ENCODE data around the gene APOL3. TPM values are rescaled to one million over a fixed set of nuclear protein-coding genes. Genes with fewer than 3 reads are reported as not detected.

Gene APOL3
- total RNA-seq, 1 experiment from 2014 or later, result 19.3 TPM

GRCh38 chr22:36152088-36152487, 8.5 kb downstream of the APOL3 start:
- POLR2A ChIA-PET (ENCODE audit: unreplicated experiment), result interaction anchor here (0.6 kb wide), 1 partner anchor 87 kb away, joined by 3 read pairs; the partner anchor contains the start of gene APOL2
- H3K36me3 ChIP-seq (ENCODE audit: low read depth), result no peaks in the 10 kb centered on the region
- no peaks in the 10 kb centered on the region; the same call in 1 of the 2 replicates for H3F3A ChIP-seq (ENCODE audit: insufficient read depth, low read depth)
- no peak overlapping the region for H2AFZ ChIP-seq
- no peak for DNase-seq
- no peaks in the 10 kb centered on the region for H3K9me3 ChIP-seq (ENCODE audit: insufficient read depth, low read depth)
- H3K4me1 ChIP-seq (replicated peaks; ENCODE audit: insufficient read depth), result peaks cover 7% of the 10 kb centered on the region; the same call in 1 of the 2 replicates
- H3K4me3 ChIP-seq, result no peak overlapping the region
- H3K4me2 ChIP-seq, result no peak overlapping the region
- CTCF ChIA-PET, result interaction anchor here (0.7 kb wide), 1 partner anchor 135 kb away, joined by 3 read pairs; no protein-coding TSS in a partner anchor
- BruUV-seq (replicated peaks), result no TSS peak
- no peaks in the 10 kb centered on the region for H4K20me1 ChIP-seq (ENCODE audit: insufficient read depth)
- no peak overlapping the region for H3K27ac ChIP-seq
- no peaks in the 10 kb centered on the region for H3K27me3 ChIP-seq (ENCODE audit: insufficient read depth, low read depth)
- no peaks in the 10 kb centered on the region for H3K79me2 ChIP-seq (ENCODE audit: low read depth)
- no peak for TF ChIP-seq EZH2 (IDR thresholded peaks at IDR 0.05; ENCODE audit: low read depth)
- no peak for TF ChIP-seq CTCF (conservative IDR thresholded peaks at IDR 0.05)
- intact Hi-C loops (cut with micrococcal nuclease; ENCODE audit: unreplicated experiment), result no loop called here
- no peaks in the 10 kb centered on the region for H3K9me2 ChIP-seq (ENCODE audit: insufficient read depth)

GRCh38 chr22:36151006-36151595, 9.5 kb downstream of the APOL3 start:
- H3K4me2 ChIP-seq, result no peak overlapping the region
- H3K4me3 ChIP-seq, result no peak overlapping the region
- no peaks in the 10 kb centered on the region for H3K79me2 ChIP-seq (ENCODE audit: low read depth)
- BruUV-seq (replicated peaks), result no TSS peak
- H2AFZ ChIP-seq, result no peak overlapping the region
- H3K9me3 ChIP-seq (ENCODE audit: insufficient read depth, low read depth), result no peaks in the 10 kb centered on the region
- no peaks in the 10 kb centered on the region for H3K36me3 ChIP-seq (ENCODE audit: low read depth)
- H3K9me2 ChIP-seq (ENCODE audit: insufficient read depth), result no peaks in the 10 kb centered on the region
- peaks cover 7% of the 10 kb centered on the region; the same call in 1 of the 2 replicates for H3K4me1 ChIP-seq (replicated peaks; ENCODE audit: insufficient read depth)
- no peaks in the 10 kb centered on the region for H3F3A ChIP-seq (ENCODE audit: insufficient read depth, low read depth)
- TF ChIP-seq EZH2 (IDR thresholded peaks at IDR 0.05; ENCODE audit: low read depth) (no peak), CTCF (conservative IDR thresholded peaks at IDR 0.05) (no peak)
- ChIA-PET CTCF (no interaction called here), POLR2A (ENCODE audit: unreplicated experiment) (interaction anchor here (0.6 kb wide), 1 partner anchor 204 kb away, joined by 3 read pairs; no protein-coding TSS in a partner anchor)
- H3K27me3 ChIP-seq (ENCODE audit: insufficient read depth, low read depth), result no peaks in the 10 kb centered on the region
- no peak for DNase-seq
- no peaks in the 10 kb centered on the region for H4K20me1 ChIP-seq (ENCODE audit: insufficient read depth)
- intact Hi-C loops (cut with micrococcal nuclease; ENCODE audit: unreplicated experiment), result no loop called here
- no peak overlapping the region for H3K27ac ChIP-seq

GRCh38 chr22:36149441-36149840, 11.1 kb downstream of the APOL3 start:
- no peak for DNase-seq
- H2AFZ ChIP-seq, result no peak overlapping the region
- intact Hi-C loops (cut with micrococcal nuclease; ENCODE audit: unreplicated experiment), result loop anchor here (5.0 kb wide), 1 partner anchor 73 kb away; no protein-coding TSS in a partner anchor
- TF ChIP-seq CTCF (conservative IDR thresholded peaks at IDR 0.05) (no peak), EZH2 (IDR thresholded peaks at IDR 0.05; ENCODE audit: low read depth) (no peak)
- H3K79me2 ChIP-seq (ENCODE audit: low read depth), result no peaks in the 10 kb centered on the region
- H3K4me2 ChIP-seq, result no peak overlapping the region
- no peaks in the 10 kb centered on the region for H3K9me3 ChIP-seq (ENCODE audit: insufficient read depth, low read depth)
- no peaks in the 10 kb centered on the region for H3K36me3 ChIP-seq (ENCODE audit: low read depth)
- H3F3A ChIP-seq (ENCODE audit: insufficient read depth, low read depth), result no peaks in the 10 kb centered on the region
- CTCF ChIA-PET, result no interaction called here
- H3K9me2 ChIP-seq (ENCODE audit: insufficient read depth), result no peaks in the 10 kb centered on the region
- H3K27me3 ChIP-seq (ENCODE audit: insufficient read depth, low read depth), result no peaks in the 10 kb centered on the region
- no peaks in the 10 kb centered on the region for H4K20me1 ChIP-seq (ENCODE audit: insufficient read depth)
- BruUV-seq (replicated peaks), result no TSS peak
- H3K4me3 ChIP-seq, result no peak overlapping the region
- POLR2A ChIA-PET (ENCODE audit: unreplicated experiment), result no interaction called here
- no peak overlapping the region for H3K27ac ChIP-seq
- peaks cover 7% of the 10 kb centered on the region; the same call in 1 of the 2 replicates for H3K4me1 ChIP-seq (replicated peaks; ENCODE audit: insufficient read depth)

Data from PC-9 (cell line).